Kidney epithelial cell (primary cell): ENCODE measurements around the gene RAB4A. TPM values are rescaled to one million over a fixed set of nuclear protein-coding genes. Genes with fewer than 3 reads are reported as not detected.

Source experiments
- DNase-seq: peaks from one replicate; pipeline ENCODE4 v3.0.0-alpha.2; 2010; ENCODE audit warnings: low read depth
- H3K27me3 ChIP-seq: 2 replicates; pipeline ENCODE4 v1.6.0; 2011; ENCODE audit warnings: low read length; ENCODE audit not compliant: control insufficient read depth, insufficient read depth
- H3K36me3 ChIP-seq: 2 replicates; pipeline ENCODE4 v1.5.1; 2011; ENCODE audit warnings: low read length; ENCODE audit not compliant: control insufficient read depth, insufficient read depth
- H3K4me3 ChIP-seq: 2 replicates; pipeline ENCODE4 v1.5.1; 2011; ENCODE audit warnings: low read depth, mild to moderate bottlenecking, control low read depth, low read length
- total RNA-seq: library from RNA; depleted of rRNA; stranded (reverse); fragments of >200 nt; gene quantifications from 2 replicates; pipeline ENCODE4 v1.2.3, GENCODE V29; 2015
- TF ChIP-seq, protein P1 (sequence below): IDR thresholded peaks from 2 replicates; pipeline ENCODE4 v1.5.1; 2011; ENCODE audit warnings: mild to moderate bottlenecking, moderate library complexity, low read length, control low read depth, inconsistent platforms; ENCODE audit not compliant: insufficient read depth, poor library complexity, severe bottlenecking

The RAB4A gene
- total RNA-seq, 1 donor from 2014 or later: 53.9 TPM

DNA sequence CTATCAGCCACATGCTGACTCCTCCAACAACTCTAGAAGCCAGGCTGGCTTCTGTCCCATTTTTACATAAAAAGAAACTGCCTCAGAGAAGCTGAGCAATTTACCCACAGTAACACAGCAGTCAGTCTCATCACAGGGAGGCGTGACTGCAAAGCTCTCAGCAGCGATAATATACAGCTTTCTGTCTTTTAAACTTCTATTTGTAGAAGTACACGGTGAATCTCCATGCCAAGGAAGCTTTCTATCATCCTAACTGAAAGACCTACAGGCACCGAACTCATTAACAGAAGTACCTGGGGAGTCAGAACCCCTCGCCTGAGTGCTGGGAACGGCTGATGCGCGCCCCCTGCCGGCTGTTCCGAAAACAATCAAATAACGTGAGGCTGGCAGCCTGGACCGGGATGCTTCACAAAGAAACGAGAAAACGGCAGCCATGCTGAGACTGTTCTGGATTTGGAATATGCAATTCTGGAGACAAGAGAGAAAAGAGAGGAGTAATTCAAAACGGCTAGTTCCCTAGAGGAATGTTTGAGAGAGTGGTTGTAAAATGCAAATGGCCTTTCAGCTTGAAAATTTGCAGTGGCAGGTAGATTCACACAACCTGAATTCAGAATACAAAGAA is 43.5 kb upstream of the RAB4A start:
- TF ChIP-seq, protein P1, sequence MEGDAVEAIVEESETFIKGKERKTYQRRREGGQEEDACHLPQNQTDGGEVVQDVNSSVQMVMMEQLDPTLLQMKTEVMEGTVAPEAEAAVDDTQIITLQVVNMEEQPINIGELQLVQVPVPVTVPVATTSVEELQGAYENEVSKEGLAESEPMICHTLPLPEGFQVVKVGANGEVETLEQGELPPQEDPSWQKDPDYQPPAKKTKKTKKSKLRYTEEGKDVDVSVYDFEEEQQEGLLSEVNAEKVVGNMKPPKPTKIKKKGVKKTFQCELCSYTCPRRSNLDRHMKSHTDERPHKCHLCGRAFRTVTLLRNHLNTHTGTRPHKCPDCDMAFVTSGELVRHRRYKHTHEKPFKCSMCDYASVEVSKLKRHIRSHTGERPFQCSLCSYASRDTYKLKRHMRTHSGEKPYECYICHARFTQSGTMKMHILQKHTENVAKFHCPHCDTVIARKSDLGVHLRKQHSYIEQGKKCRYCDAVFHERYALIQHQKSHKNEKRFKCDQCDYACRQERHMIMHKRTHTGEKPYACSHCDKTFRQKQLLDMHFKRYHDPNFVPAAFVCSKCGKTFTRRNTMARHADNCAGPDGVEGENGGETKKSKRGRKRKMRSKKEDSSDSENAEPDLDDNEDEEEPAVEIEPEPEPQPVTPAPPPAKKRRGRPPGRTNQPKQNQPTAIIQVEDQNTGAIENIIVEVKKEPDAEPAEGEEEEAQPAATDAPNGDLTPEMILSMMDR: peak; percentile 80
- Histone ChIP-seq H3K4me3 (no peak overlapping the region), H3K27me3 (peaks cover 7% of the 10 kb centered on the region), H3K36me3 (no peaks in the 10 kb centered on the region)
- no peak for DNase-seq

DNA sequence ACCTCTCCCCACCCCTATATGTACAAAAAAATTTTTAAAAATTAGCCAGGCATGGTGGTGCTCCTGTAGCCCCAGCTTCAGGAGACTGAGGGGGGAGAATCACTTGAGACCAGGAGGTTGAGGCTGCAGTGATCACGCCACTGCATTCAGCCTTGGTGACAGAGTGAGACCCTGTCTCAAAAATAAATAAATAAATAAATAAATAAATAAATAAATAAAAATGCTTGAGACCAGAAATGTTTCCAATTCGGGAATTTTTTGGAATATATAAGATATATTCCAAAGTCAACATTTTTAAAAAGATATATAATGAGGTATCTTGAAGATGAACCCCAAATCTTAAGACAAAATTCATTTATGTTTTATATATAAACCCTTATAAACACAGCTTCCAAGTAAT is 42.4 kb upstream of the RAB4A start:
- no peaks in the 10 kb centered on the region for H3K36me3 ChIP-seq
- peaks cover 7% of the 10 kb centered on the region for H3K27me3 ChIP-seq
- no peak for DNase-seq
- TF ChIP-seq, protein P1: no peak
- no peak overlapping the region for H3K4me3 ChIP-seq

DNA sequence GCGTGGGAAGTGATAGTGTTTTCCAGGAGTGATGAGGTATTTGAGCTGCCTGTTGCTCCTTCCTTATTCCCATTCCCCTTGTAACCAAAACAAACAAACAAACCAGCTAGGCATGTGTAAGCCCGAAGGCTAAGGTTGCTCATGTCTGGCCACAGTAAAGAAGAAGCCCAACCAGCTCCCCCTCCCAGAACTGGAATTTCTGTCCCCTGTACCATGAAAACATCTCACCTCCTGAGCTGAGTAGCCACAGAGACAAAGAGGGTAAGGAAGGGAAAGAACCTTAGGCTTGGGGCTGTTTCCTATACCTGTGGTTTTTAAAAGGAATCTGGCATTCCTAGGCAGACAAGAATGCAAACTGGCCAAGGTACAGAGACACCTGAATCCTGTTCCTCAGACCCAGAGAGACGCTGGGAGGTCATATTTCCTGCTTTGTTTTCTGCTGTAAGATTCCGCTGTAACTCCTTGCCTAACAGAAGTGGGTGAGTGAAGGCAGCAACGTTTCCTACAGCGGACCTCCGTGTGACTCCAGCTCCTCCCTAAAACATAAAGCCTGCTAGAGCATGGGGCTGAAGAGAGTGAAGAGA is 41.7 kb upstream of the RAB4A start:
- Histone ChIP-seq H3K4me3 (no peak overlapping the region), H3K36me3 (no peaks in the 10 kb centered on the region), H3K27me3 (peaks cover 7% of the 10 kb centered on the region)
- no peak for DNase-seq
- TF ChIP-seq, protein P1: no peak

DNA sequence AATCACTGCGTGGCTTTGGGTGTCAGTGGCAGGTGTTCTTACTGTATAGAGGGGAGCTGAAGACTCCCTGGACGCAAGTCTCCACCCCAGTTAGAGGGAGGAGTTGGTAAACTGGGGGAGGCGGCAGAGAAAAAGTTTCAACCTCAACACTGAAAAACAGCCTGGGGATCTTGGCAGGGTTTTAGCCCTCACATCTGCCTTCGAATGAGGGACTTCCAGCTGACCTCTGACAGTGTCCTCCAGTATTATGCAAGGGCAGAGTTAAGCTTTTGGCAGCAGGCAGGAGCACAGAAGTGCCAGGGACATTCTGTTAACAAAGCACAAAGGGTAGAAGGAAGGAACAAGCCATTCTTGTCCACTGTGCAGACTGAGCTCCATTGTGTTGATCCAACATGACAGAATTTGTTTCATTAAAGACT is 41.2 kb upstream of the RAB4A start:
- Histone ChIP-seq H3K36me3 (no peaks in the 10 kb centered on the region), H3K27me3 (peaks cover 7% of the 10 kb centered on the region), H3K4me3 (no peak overlapping the region)
- TF ChIP-seq, protein P1: no peak
- DNase-seq: no peak

DNA sequence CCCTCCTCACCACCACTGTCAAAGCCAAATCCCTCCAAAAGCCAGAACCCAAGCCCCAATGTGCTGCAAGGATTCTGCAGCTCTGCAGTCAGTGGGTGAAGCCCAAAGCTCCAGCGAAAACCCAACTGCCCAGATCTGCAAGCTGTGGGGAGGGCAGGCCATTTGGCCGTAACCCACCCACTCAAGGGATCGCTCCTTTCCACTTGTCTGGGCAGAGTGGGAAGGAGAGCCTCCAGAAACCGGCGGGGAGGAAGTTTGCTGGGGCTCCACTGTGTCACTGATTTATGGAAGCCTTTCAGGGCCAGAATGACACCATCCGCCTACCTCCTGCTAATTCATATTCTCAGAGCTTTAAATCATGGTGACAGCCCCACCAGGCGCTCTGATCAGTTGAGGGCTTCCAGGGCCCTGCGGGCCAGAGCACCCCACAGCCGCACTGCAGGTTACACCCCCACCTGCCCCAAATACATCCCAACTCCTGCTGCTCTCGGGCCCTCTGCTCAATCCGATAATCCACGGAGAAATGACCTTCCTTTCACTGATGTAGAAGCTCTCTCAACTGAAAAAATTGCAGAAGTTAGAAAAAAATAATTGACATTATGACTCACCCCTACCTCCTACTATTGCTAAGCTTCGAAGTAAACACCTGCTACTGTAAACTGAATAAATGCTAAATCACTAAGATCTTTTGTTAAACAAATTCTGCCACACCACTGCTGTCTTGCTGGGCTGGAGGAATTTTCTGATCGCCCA is 40.6 kb upstream of the RAB4A start:
- H3K4me3 ChIP-seq: no peak overlapping the region
- no peaks in the 10 kb centered on the region for H3K36me3 ChIP-seq
- no peak for DNase-seq
- peaks cover 7% of the 10 kb centered on the region for H3K27me3 ChIP-seq
- TF ChIP-seq, protein P1: no peak
